H9 (cell line): Measurements from ENCODE around the gene SEMA6A. TPM values are rescaled to one million over a fixed set of nuclear protein-coding genes. Genes with fewer than 3 reads are reported as not detected.

Source experiments
- DNase-seq: peaks from one replicate; pipeline ENCODE4 v3.0.0-alpha.2; 2017
- H2AFZ ChIP-seq: one replicate; pipeline ENCODE4 v1.6.1; 2013; ENCODE audit warnings: mild to moderate bottlenecking, low read length, control low read depth, moderate library complexity
- H2AK5ac ChIP-seq: 2 replicates; pipeline ENCODE4 v1.6.1; 2013; ENCODE audit warnings: low read length, control low read depth, mixed read lengths; ENCODE audit not compliant: insufficient read length
- H2BK120ac ChIP-seq: one replicate; pipeline ENCODE4 v1.6.1; 2013; ENCODE audit warnings: low read depth, mild to moderate bottlenecking, low read length, control low read depth, inconsistent platforms; ENCODE audit not compliant: poor library complexity, severe bottlenecking
- H2BK12ac ChIP-seq: 2 replicates; pipeline ENCODE4 v1.6.1; 2013; ENCODE audit warnings: low read length, control low read depth, mixed read lengths, low read depth; ENCODE audit not compliant: insufficient read length
- H2BK15ac ChIP-seq: 2 replicates; pipeline ENCODE4 v1.6.1; 2013; ENCODE audit warnings: low read depth, low read length, control low read depth
- H2BK20ac ChIP-seq: one replicate; pipeline ENCODE4 v1.6.1; 2013; ENCODE audit warnings: low read depth, mild to moderate bottlenecking, low read length, control low read depth, inconsistent platforms; ENCODE audit not compliant: poor library complexity, severe bottlenecking
- H2BK5ac ChIP-seq: 2 replicates; pipeline ENCODE4 v1.6.1; 2013; ENCODE audit warnings: low read length, control low read depth, mixed read lengths; ENCODE audit not compliant: insufficient read length
- H3K14ac ChIP-seq: 2 replicates; pipeline ENCODE4 v1.6.1; 2013; ENCODE audit warnings: low read length, control low read depth; ENCODE audit not compliant: insufficient read depth
- H3K18ac ChIP-seq: 2 replicates; pipeline ENCODE4 v1.6.1; 2013; ENCODE audit warnings: low read depth, mild to moderate bottlenecking, mixed read lengths, low read length, control low read depth; ENCODE audit not compliant: insufficient read length
- H3K23ac ChIP-seq: 2 replicates; pipeline ENCODE4 v1.6.1; 2013; ENCODE audit warnings: low read length, control low read depth, mixed read lengths, low read depth; ENCODE audit not compliant: insufficient read length
- H3K23me2 ChIP-seq: 2 replicates; pipeline ENCODE4 v1.6.1; 2013; ENCODE audit warnings: low read depth, mild to moderate bottlenecking, mixed read lengths, low read length, control low read depth; ENCODE audit not compliant: insufficient read length, poor library complexity, severe bottlenecking
- H3K27ac ChIP-seq: 2 replicates; pipeline ENCODE4 v1.5.1; 2013; ENCODE audit warnings: low read length, control low read depth, mixed read lengths, low read depth; ENCODE audit not compliant: insufficient read length
- H3K27me3 ChIP-seq: 2 replicates; pipeline ENCODE4 v1.6.1; 2013; ENCODE audit warnings: low read length, control low read depth, inconsistent platforms; ENCODE audit not compliant: insufficient read depth
- H3K4ac ChIP-seq: 2 replicates; pipeline ENCODE4 v1.6.1; 2013; ENCODE audit warnings: low read depth, mild to moderate bottlenecking, control low read depth, inconsistent platforms, low read length, moderate library complexity
- H3K4me1 ChIP-seq: 2 replicates; pipeline ENCODE4 v1.6.1; 2013; ENCODE audit warnings: low read length, control low read depth, inconsistent platforms; ENCODE audit not compliant: insufficient read depth
- H3K4me2 ChIP-seq: 2 replicates; pipeline ENCODE4 v1.6.1; 2013; ENCODE audit warnings: low read length, control low read depth, mixed read lengths; ENCODE audit not compliant: insufficient read length, insufficient read depth
- H3K56ac ChIP-seq: 2 replicates; pipeline ENCODE4 v1.6.1; 2013; ENCODE audit warnings: low read depth, mild to moderate bottlenecking, mixed read lengths, low read length, control low read depth; ENCODE audit not compliant: insufficient read length
- H3K79me1 ChIP-seq: 2 replicates; pipeline ENCODE4 v1.6.1; 2013; ENCODE audit warnings: low read depth, mild to moderate bottlenecking, moderate library complexity, low read length, control low read depth, inconsistent platforms; ENCODE audit not compliant: insufficient read depth, poor library complexity, severe bottlenecking
- H3K79me2 ChIP-seq: 2 replicates; pipeline ENCODE4 v1.6.1; 2013; ENCODE audit warnings: low read length, control low read depth, inconsistent platforms; ENCODE audit not compliant: insufficient read depth
- H3K9ac ChIP-seq: 2 replicates; pipeline ENCODE4 v1.6.1; 2013; ENCODE audit warnings: low read length, control low read depth, mixed read lengths; ENCODE audit not compliant: insufficient read length; ENCODE audit errors: extremely low read depth
- H3K9me3 ChIP-seq: one replicate; pipeline ENCODE4 v1.6.1; 2013; ENCODE audit warnings: low read depth, low read length, inconsistent platforms; ENCODE audit not compliant: control insufficient read depth
- H3T11ph ChIP-seq: one replicate; pipeline ENCODE4 v1.6.1; 2013; ENCODE audit warnings: mild to moderate bottlenecking, low read length, control low read depth, inconsistent platforms
- H4K20me1 ChIP-seq: one replicate; pipeline ENCODE4 v1.6.1; 2013; ENCODE audit not compliant: control insufficient read depth, insufficient read length, insufficient read depth
- H4K5ac ChIP-seq: 2 replicates; pipeline ENCODE4 v1.6.1; 2013; ENCODE audit warnings: low read depth, mild to moderate bottlenecking, mixed read lengths, low read length, control low read depth; ENCODE audit not compliant: insufficient read length
- H4K8ac ChIP-seq: replicated peaks from 2 replicates; pipeline ENCODE4 v1.6.1; 2013; ENCODE audit warnings: low read length, control low read depth, mixed read lengths, low read depth; ENCODE audit not compliant: insufficient read length
- H4K91ac ChIP-seq: 2 replicates; pipeline ENCODE4 v1.6.1; 2013; ENCODE audit warnings: low read depth, mild to moderate bottlenecking, moderate library complexity, mixed read lengths, low read length, control low read depth; ENCODE audit not compliant: insufficient read length
- H3K27ac Mint-ChIP-seq, 3 experiments: 2 replicates in 2 of 3; 3 replicates in 1 of 3; pipeline ENCODE4 v1.8.0; 2020 to 2021; ENCODE audit warnings: mixed read lengths in 3 of 3, mild to moderate bottlenecking in 1 of 3, moderate library complexity in 1 of 3
- H3K27me3 Mint-ChIP-seq: 2 replicates; pipeline ENCODE4 v1.8.0; 2021; ENCODE audit warnings: low read depth, mild to moderate bottlenecking, moderate library complexity, mixed read lengths
- H3K36me3 Mint-ChIP-seq, 3 experiments: 2 replicates in 2 of 3; 3 replicates in 1 of 3; pipeline ENCODE4 v1.8.0; 2020 to 2021; ENCODE audit warnings: low read depth in 3 of 3, mixed read lengths in 3 of 3; ENCODE audit not compliant: insufficient read depth in 1 of 3
- H3K4me1 Mint-ChIP-seq, 2 experiments: 2 replicates each; pipeline ENCODE4 v1.8.0; 2020; ENCODE audit warnings: mixed read lengths in 2 of 2
- H3K4me3 Mint-ChIP-seq, 2 experiments: 2 replicates in 1 of 2; 3 replicates in 1 of 2; pipeline ENCODE4 v1.8.0; 2020 to 2021; ENCODE audit warnings: mild to moderate bottlenecking in 2 of 2, mixed read lengths in 2 of 2, moderate library complexity in 1 of 2
- H3K9me3 Mint-ChIP-seq, 2 experiments: 2 replicates in 1 of 2; 3 replicates in 1 of 2; pipeline ENCODE4 v1.8.0; 2020; ENCODE audit warnings: mild to moderate bottlenecking in 2 of 2, mixed read lengths in 2 of 2, moderate library complexity in 1 of 2
- CTCF ChIP-seq: fragments of 200-600 bp; sonication (generic); conservative IDR thresholded peaks from 3 replicates; pipeline ENCODE4 v1.8.0; 2021; ENCODE audit warnings: antibody characterized with exemption, mild to moderate bottlenecking
- WGBS: extraction: QIAGEN DNeasy Blood & Tissue Kit; methylation state at CpG from one replicate; pipeline ENCODE4 v1.1.7; 2013; ENCODE audit warnings: missing lambda C conversion rate, low lambda C conversion rate, mixed read lengths; ENCODE audit not compliant: insufficient read length; ENCODE audit errors: extremely low coverage; 5-methylcytosine and 5-hydroxymethylcytosine counted together
- total RNA-seq: library from RNA; stranded (reverse); gene quantifications from 2 replicates; pipeline ENCODE4 v1.2.1, GENCODE V29; 2021

Gene SEMA6A
- total RNA-seq, 1 experiment from 2014 or later = 354 TPM

- Histone ChIP-seq H3K4me2 (no peak overlapping the region), H3K56ac (no peak overlapping the region), H3K9ac (no peak overlapping the region), H3K9me3 (no peaks in the 10 kb centered on the region), H2BK15ac (no peak overlapping the region), H3K18ac (no peak overlapping the region), H4K8ac (no peak overlapping the region), H2BK5ac (no peak overlapping the region), H2AK5ac (no peak overlapping the region), H3K14ac (no peak overlapping the region), H4K91ac (no peak overlapping the region), H2BK20ac (no peak overlapping the region), H3T11ph (no peak overlapping the region), H3K27me3 (no peaks in the 10 kb centered on the region), H3K27ac (no peak overlapping the region), H2BK120ac (no peak overlapping the region), H3K23ac (no peak overlapping the region), H3K4me1 (peaks cover 11% of the 10 kb centered on the region; the same call in 1 of the 2 replicates), H3K79me2 (no peaks in the 10 kb centered on the region), H4K5ac (no peak overlapping the region), H2BK12ac (no peak overlapping the region), H3K23me2 (no peaks in the 10 kb centered on the region), H3K4ac (no peak overlapping the region), H3K79me1 (no peaks in the 10 kb centered on the region), H4K20me1 (no peaks in the 10 kb centered on the region), H2AFZ (no peak overlapping the region)
- Mint-ChIP-seq H3K27ac (peak overlapping the region in 2 of 3 experiments; percentile 33 to 73; a peak in 2 of 7 replicates), H3K27me3 (no peaks in the 10 kb centered on the region; the same call in 1 of the 2 replicates), H3K4me3 (no peak overlapping the region), H3K4me1 (peaks cover 58 to 78% of the 10 kb centered on the region in 2 experiments), H3K36me3 (peaks cover 31 to 80% (median 53%) of the 10 kb centered on the region in 3 experiments; a peak in 6 of 7 replicates), H3K9me3 (no peaks in the 10 kb centered on the region)
- TF ChIP-seq CTCF = peak; percentile 49; the same call in 2 of the 3 replicates
- WGBS = no CpG with 5 or more reads among the region's 4 CpGs
- DNase-seq = no peak
Measured at GRCh38 chr5:116448450-116448849, 126.2 kb downstream of the SEMA6A start.
